ENCODE results near the gene TTN. TPM values are rescaled to one million over a fixed set of nuclear protein-coding genes. Genes with fewer than 3 reads are reported as not detected.

TTN gene
- total and polyA plus RNA-seq, 10 of the 15 experiments (the other 5 are each of a cell fraction or from before 2014, with no cell fraction given), result 0.15 to 9.0 (median 1.8) TPM

- Histone ChIP-seq H2AFZ (ENCODE audit: control insufficient read depth, low read depth, low read length) (no peak overlapping the region), H3K79me2 (ENCODE audit: control insufficient read depth, insufficient read depth, low read length) (no peaks in the 10 kb centered on the region), H3K9me3 (replicated peaks; ENCODE audit: control insufficient read depth, insufficient read depth, low read length) (no peaks in the 10 kb centered on the region), H3K4me1 (ENCODE audit: control insufficient read depth, insufficient read depth, low read length) (no peaks in the 10 kb centered on the region), H3K27ac (ENCODE audit: control insufficient read depth, insufficient read depth) (no peak overlapping the region), H3K9ac (ENCODE audit: control insufficient read depth, insufficient read depth, low read length) (no peak overlapping the region), H3K4me2 (ENCODE audit: control insufficient read depth, insufficient read depth) (no peak overlapping the region), H3K36me3 (ENCODE audit: control insufficient read depth in 2 of 2, insufficient read depth in 2 of 2, low read length in 1 of 2) (no peaks in the 10 kb centered on the region), H3K27me3 (replicated peaks in 1 of 2; ENCODE audit: control insufficient read depth in 2 of 2, insufficient read depth in 2 of 2, low read length in 1 of 2) (no peaks in the 10 kb centered on the region), H3K4me3 (no peak overlapping the region), H4K20me1 (ENCODE audit: control insufficient read depth, insufficient read depth) (no peaks in the 10 kb centered on the region)
- BruUV-seq (replicated peaks), result no TSS peak
- ChIA-PET SMC1A (ENCODE audit: uncharacterized antibody, unreplicated experiment) (no interaction called here), CTCF (no interaction called here), RAD21 (ENCODE audit: unreplicated experiment) (no interaction called here), POLR2A (no interaction called here)
- in situ Hi-C loops (cut with MboI), result no loop called here
- no peak for TF ChIP-seq NFYA (IDR thresholded peaks at IDR 0.05; ENCODE audit: borderline replicate concordance, low read depth, low read length)
- TF ChIP-seq ESRRA (IDR thresholded peaks at IDR 0.05; ENCODE audit: low read length), result no peak
- TF ChIP-seq CREB1 (IDR thresholded peaks at IDR 0.05; ENCODE audit: low read depth), result no peak
- TF ChIP-seq NR2C2 (IDR thresholded peaks at IDR 0.05; ENCODE audit: borderline replicate concordance, control insufficient read depth, insufficient read length, low read depth), result no peak
- no peak for TF ChIP-seq SP1 (IDR thresholded peaks at IDR 0.05; ENCODE audit: low read depth, low read length)
- TF ChIP-seq SRF (IDR thresholded peaks at IDR 0.05; ENCODE audit: low read depth in 2 of 2, low read length in 2 of 2), result no peak
- no peak for TF ChIP-seq USF1 (IDR thresholded peaks at IDR 0.05; ENCODE audit: borderline replicate concordance, extremely low read length, insufficient read depth, low read depth, low read length)
- WGBS (ENCODE audit: insufficient coverage, insufficient replicate concordance, low lambda C conversion rate, missing lambda C conversion rate), result 35% methylated on average over 4 of the region's 4 CpGs
- DNase-seq (ENCODE audit: low read depth, low spot score) (no peak), ATAC-seq (no peak), FAIRE-seq (no peak)
- intact Hi-C loops (cut with micrococcal nuclease; ENCODE audit: unreplicated experiment), result no loop called here
These were observed 29.6 kb upstream of the TTN start for GRCh38 chr2:178836807-178837206.

- Histone ChIP-seq H3K36me3 (ENCODE audit: control insufficient read depth in 2 of 2, insufficient read depth in 2 of 2, low read length in 1 of 2) (no peaks in the 10 kb centered on the region), H3K79me2 (ENCODE audit: control insufficient read depth, insufficient read depth, low read length) (no peaks in the 10 kb centered on the region), H3K4me1 (ENCODE audit: control insufficient read depth, insufficient read depth, low read length) (no peaks in the 10 kb centered on the region), H2AFZ (ENCODE audit: control insufficient read depth, low read depth, low read length) (no peak overlapping the region), H4K20me1 (ENCODE audit: control insufficient read depth, insufficient read depth) (no peaks in the 10 kb centered on the region), H3K4me2 (ENCODE audit: control insufficient read depth, insufficient read depth) (no peak overlapping the region), H3K27me3 (replicated peaks in 1 of 2; ENCODE audit: control insufficient read depth in 2 of 2, insufficient read depth in 2 of 2, low read length in 1 of 2) (no peaks in the 10 kb centered on the region), H3K9ac (ENCODE audit: control insufficient read depth, insufficient read depth, low read length) (no peak overlapping the region), H3K27ac (ENCODE audit: control insufficient read depth, insufficient read depth) (no peak overlapping the region), H3K9me3 (replicated peaks; ENCODE audit: control insufficient read depth, insufficient read depth, low read length) (no peaks in the 10 kb centered on the region), H3K4me3 (no peak overlapping the region)
- WGBS (ENCODE audit: insufficient coverage, insufficient replicate concordance, low lambda C conversion rate, missing lambda C conversion rate), result 86% methylated on average over 9 of the region's 9 CpGs
- TF ChIP-seq BHLHE40 (IDR thresholded peaks at IDR 0.05; ENCODE audit: borderline replicate concordance in 1 of 2, low read depth in 2 of 2, low read length in 1 of 2) (no peak), PAX5 (IDR thresholded peaks at IDR 0.05; ENCODE audit: borderline replicate concordance, low read depth, low read length) (no peak), MXI1 (IDR thresholded peaks at IDR 0.05; ENCODE audit: low read depth, low read length) (no peak), CREB1 (IDR thresholded peaks at IDR 0.05; ENCODE audit: low read depth) (no peak), MYC (IDR thresholded peaks at IDR 0.05; ENCODE audit: insufficient read depth, insufficient read length, insufficient replicate concordance, low read length, severe bottlenecking) (no peak), POU2F2 (IDR thresholded peaks at IDR 0.05; ENCODE audit: borderline replicate concordance, low read depth, low read length) (no peak)
- in situ Hi-C loops (cut with MboI) (no loop called here), intact Hi-C loops (cut with micrococcal nuclease; ENCODE audit: unreplicated experiment) (no loop called here)
- ChIA-PET SMC1A (ENCODE audit: uncharacterized antibody, unreplicated experiment) (interaction anchor here (1.2 to 1.4 kb wide), 2 partner anchors 11 to 15 kb away, joined by 4 read pairs; no protein-coding TSS in a partner anchor), RAD21 (ENCODE audit: unreplicated experiment) (no interaction called here), CTCF (no interaction called here), POLR2A (no interaction called here)
- no TSS peak for BruUV-seq (replicated peaks)
- DNase-seq (ENCODE audit: low read depth, low spot score), result no peak
- no peak for ATAC-seq
- no peak for FAIRE-seq
These were observed 26.9 kb upstream of the TTN start for GRCh38 chr2:178834086-178834485.

Measured in GM12878 (cell line).